Neural cell (in vitro differentiated cells): ENCODE data around the gene CASTOR1. TPM values are rescaled to one million over a fixed set of nuclear protein-coding genes. Genes with fewer than 3 reads are reported as not detected.

Experiments
- H2AFZ ChIP-seq: fragments of 200-600, 300-800 bp; sonication (generic), shearing (Covaris generic); 2 replicates; pipeline ENCODE4 v1.6.0; 2014; ENCODE audit warnings: low read depth, mild to moderate bottlenecking, antibody characterized with exemption, low read length, moderate library complexity
- H3F3A ChIP-seq: fragments of 200-600 bp; shearing (Covaris generic); 2 replicates; pipeline ENCODE4 v1.6.1; 2016; ENCODE audit warnings: mild to moderate bottlenecking, moderate library complexity, mixed read lengths, antibody characterized with exemption, low read length; ENCODE audit not compliant: insufficient read depth, poor library complexity, severe bottlenecking
- H3K27ac ChIP-seq: fragments of 200-600, 300-800 bp; sonication (generic), shearing (Covaris generic); 2 replicates; pipeline ENCODE4 v1.5.1; 2014; ENCODE audit warnings: mild to moderate bottlenecking, low read length, moderate library complexity
- H3K27me3 ChIP-seq: fragments of 300-800, 200-600 bp; sonication (generic), shearing (Covaris generic); 2 replicates; pipeline ENCODE4 v1.6.0; 2014; ENCODE audit warnings: mild to moderate bottlenecking, low read depth, low read length, moderate library complexity; ENCODE audit not compliant: insufficient read depth
- H3K36me3 ChIP-seq: fragments of 300-800, 200-600 bp; sonication (generic), shearing (Covaris generic); 2 replicates; pipeline ENCODE4 v1.5.1; 2014; ENCODE audit warnings: mild to moderate bottlenecking, antibody characterized with exemption, low read length, moderate library complexity; ENCODE audit not compliant: insufficient read depth
- H3K4me2 ChIP-seq: fragments of 300-800, 200-600 bp; sonication (generic), shearing (Covaris generic); 2 replicates; pipeline ENCODE4 v1.6.0; 2014; ENCODE audit warnings: mild to moderate bottlenecking, low read length
- H3K4me3 ChIP-seq: fragments of 300-800, 200-600 bp; sonication (generic), shearing (Covaris generic); 2 replicates; pipeline ENCODE4 v1.5.1; 2014; ENCODE audit warnings: mild to moderate bottlenecking, low read length, moderate library complexity
- H3K79me2 ChIP-seq: fragments of 200-600 bp; shearing (Covaris generic); replicated peaks from 2 replicates; pipeline ENCODE4 v1.6.0; 2014; ENCODE audit warnings: mild to moderate bottlenecking, low read length, moderate library complexity; ENCODE audit not compliant: insufficient read depth
- H3K9ac ChIP-seq: fragments of 300-800, 200-600 bp; sonication (generic), shearing (Covaris generic); 2 replicates; pipeline ENCODE4 v1.6.1; 2016; ENCODE audit warnings: mild to moderate bottlenecking, low read length, mixed read lengths
- H3K9me2 ChIP-seq: fragments of 200-600 bp; shearing (Covaris generic); 2 replicates; pipeline ENCODE4 v1.6.1; 2016; ENCODE audit warnings: mild to moderate bottlenecking, low read length, mixed read lengths; ENCODE audit not compliant: insufficient read depth
- H3K9me3 ChIP-seq: fragments of 200-600, 300-800 bp; sonication (generic), shearing (Covaris generic); 2 replicates; pipeline ENCODE4 v1.6.1; 2016; ENCODE audit warnings: mild to moderate bottlenecking, mixed run types, low read length, moderate library complexity, mixed read lengths
- H4K20me1 ChIP-seq: fragments of 200-600 bp; shearing (Covaris generic); 2 replicates; pipeline ENCODE4 v1.6.1; 2016; ENCODE audit warnings: mild to moderate bottlenecking, mixed run types; ENCODE audit not compliant: insufficient read depth
- EP300 ChIP-seq: fragments of 450-650 bp; conservative IDR thresholded peaks from 2 replicates; pipeline ENCODE4 v1.6.1; 2014; ENCODE audit warnings: antibody characterized with exemption, mild to moderate bottlenecking, moderate library complexity; ENCODE audit not compliant: poor library complexity, severe bottlenecking
- EZH2 ChIP-seq: fragments of 200-600, 300-800 bp; shearing (Covaris generic), sonication (generic); IDR thresholded peaks from 2 replicates; pipeline ENCODE4 v1.6.1; 2014; ENCODE audit warnings: antibody characterized with exemption, low read length, borderline replicate concordance, mild to moderate bottlenecking; ENCODE audit not compliant: insufficient read depth, poor library complexity, severe bottlenecking
- MXI1 ChIP-seq: fragments of 450-650 bp; conservative IDR thresholded peaks from 2 replicates; pipeline ENCODE4 v1.6.1; 2014; ENCODE audit warnings: antibody characterized with exemption, mild to moderate bottlenecking; ENCODE audit not compliant: poor library complexity, severe bottlenecking
- POLR2AphosphoS5 ChIP-seq: IDR thresholded peaks from 2 replicates; pipeline ENCODE4 v1.6.1; 2012
- RAD21 ChIP-seq: fragments of 450-650 bp; conservative IDR thresholded peaks from 2 replicates; pipeline ENCODE4 v1.6.1; 2014; ENCODE audit warnings: antibody characterized with exemption, mild to moderate bottlenecking, moderate library complexity
- SMC3 ChIP-seq: fragments of 450-650 bp; conservative IDR thresholded peaks from 2 replicates; pipeline ENCODE4 v1.6.1; 2014; ENCODE audit warnings: antibody characterized with exemption, mild to moderate bottlenecking, moderate library complexity; ENCODE audit not compliant: poor library complexity
- TAF1 ChIP-seq: IDR thresholded peaks from 2 replicates; pipeline ENCODE4 v1.6.1; 2012; ENCODE audit warnings: low read depth
- polyA plus RNA-seq: library from polyadenylated mRNA; depleted of rRNA; stranded (reverse); fragments of >200 nt; gene quantifications from 2 replicates; pipeline ENCODE4 v1.2.3, GENCODE V29; 2014
- TF ChIP-seq, protein P1 (sequence below): IDR thresholded peaks from 2 replicates; pipeline ENCODE4 v1.6.1; 2012; ENCODE audit warnings: borderline replicate concordance
- TF ChIP-seq, protein P2 (sequence below): fragments of 450-650 bp; IDR thresholded peaks from 2 replicates; pipeline ENCODE4 v1.5.1; 2014; ENCODE audit warnings: antibody characterized with exemption, mild to moderate bottlenecking, moderate library complexity; ENCODE audit not compliant: poor library complexity, severe bottlenecking

Gene CASTOR1
- polyA plus RNA-seq, 1 donor from 2014 or later, result 2.2 TPM

DNA sequence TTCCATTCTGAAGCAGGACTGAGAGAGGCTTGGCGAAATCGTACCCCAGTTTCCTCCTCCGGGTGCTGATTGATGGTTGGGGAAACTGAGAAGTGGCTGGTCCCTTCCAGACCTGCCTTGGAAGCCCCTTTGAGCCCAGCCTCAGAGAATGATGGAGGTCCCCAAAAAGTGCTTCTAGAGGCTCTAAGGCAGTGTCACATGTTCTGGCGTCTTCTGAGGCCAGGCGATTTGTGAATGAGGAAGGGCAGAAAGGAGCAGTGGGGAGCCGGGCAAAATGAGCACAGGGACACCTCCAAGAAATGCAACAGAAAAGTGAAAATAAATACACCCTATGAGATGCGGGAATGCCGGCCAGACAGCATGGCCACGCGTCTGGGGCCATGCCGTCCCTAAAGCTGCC lies 41.7 kb downstream of the CASTOR1 start:
- no peaks in the 10 kb centered on the region for H3K36me3 ChIP-seq
- TF ChIP-seq EP300, result no peak
- TF ChIP-seq SMC3, result no peak
- TF ChIP-seq, protein P1, sequence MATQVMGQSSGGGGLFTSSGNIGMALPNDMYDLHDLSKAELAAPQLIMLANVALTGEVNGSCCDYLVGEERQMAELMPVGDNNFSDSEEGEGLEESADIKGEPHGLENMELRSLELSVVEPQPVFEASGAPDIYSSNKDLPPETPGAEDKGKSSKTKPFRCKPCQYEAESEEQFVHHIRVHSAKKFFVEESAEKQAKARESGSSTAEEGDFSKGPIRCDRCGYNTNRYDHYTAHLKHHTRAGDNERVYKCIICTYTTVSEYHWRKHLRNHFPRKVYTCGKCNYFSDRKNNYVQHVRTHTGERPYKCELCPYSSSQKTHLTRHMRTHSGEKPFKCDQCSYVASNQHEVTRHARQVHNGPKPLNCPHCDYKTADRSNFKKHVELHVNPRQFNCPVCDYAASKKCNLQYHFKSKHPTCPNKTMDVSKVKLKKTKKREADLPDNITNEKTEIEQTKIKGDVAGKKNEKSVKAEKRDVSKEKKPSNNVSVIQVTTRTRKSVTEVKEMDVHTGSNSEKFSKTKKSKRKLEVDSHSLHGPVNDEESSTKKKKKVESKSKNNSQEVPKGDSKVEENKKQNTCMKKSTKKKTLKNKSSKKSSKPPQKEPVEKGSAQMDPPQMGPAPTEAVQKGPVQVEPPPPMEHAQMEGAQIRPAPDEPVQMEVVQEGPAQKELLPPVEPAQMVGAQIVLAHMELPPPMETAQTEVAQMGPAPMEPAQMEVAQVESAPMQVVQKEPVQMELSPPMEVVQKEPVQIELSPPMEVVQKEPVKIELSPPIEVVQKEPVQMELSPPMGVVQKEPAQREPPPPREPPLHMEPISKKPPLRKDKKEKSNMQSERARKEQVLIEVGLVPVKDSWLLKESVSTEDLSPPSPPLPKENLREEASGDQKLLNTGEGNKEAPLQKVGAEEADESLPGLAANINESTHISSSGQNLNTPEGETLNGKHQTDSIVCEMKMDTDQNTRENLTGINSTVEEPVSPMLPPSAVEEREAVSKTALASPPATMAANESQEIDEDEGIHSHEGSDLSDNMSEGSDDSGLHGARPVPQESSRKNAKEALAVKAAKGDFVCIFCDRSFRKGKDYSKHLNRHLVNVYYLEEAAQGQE, result no peak
- TF ChIP-seq POLR2AphosphoS5, result no peak
- TF ChIP-seq RAD21, result no peak
- TF ChIP-seq, protein P2, sequence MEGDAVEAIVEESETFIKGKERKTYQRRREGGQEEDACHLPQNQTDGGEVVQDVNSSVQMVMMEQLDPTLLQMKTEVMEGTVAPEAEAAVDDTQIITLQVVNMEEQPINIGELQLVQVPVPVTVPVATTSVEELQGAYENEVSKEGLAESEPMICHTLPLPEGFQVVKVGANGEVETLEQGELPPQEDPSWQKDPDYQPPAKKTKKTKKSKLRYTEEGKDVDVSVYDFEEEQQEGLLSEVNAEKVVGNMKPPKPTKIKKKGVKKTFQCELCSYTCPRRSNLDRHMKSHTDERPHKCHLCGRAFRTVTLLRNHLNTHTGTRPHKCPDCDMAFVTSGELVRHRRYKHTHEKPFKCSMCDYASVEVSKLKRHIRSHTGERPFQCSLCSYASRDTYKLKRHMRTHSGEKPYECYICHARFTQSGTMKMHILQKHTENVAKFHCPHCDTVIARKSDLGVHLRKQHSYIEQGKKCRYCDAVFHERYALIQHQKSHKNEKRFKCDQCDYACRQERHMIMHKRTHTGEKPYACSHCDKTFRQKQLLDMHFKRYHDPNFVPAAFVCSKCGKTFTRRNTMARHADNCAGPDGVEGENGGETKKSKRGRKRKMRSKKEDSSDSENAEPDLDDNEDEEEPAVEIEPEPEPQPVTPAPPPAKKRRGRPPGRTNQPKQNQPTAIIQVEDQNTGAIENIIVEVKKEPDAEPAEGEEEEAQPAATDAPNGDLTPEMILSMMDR, result no peak
- TF ChIP-seq EZH2, result no peak
- no peak for TF ChIP-seq TAF1
- TF ChIP-seq MXI1, result no peak
- no peak overlapping the region for H3K9ac ChIP-seq
- no peak overlapping the region for H2AFZ ChIP-seq
- H3K9me3 ChIP-seq, result no peaks in the 10 kb centered on the region
- H3K9me2 ChIP-seq, result no peaks in the 10 kb centered on the region
- H4K20me1 ChIP-seq, result no peaks in the 10 kb centered on the region
- no peaks in the 10 kb centered on the region for H3F3A ChIP-seq
- peaks cover 17% of the 10 kb centered on the region for H3K27me3 ChIP-seq
- no peak overlapping the region for H3K4me3 ChIP-seq
- H3K4me2 ChIP-seq, result no peak overlapping the region
- no peak overlapping the region for H3K27ac ChIP-seq
- no peaks in the 10 kb centered on the region for H3K79me2 ChIP-seq

DNA sequence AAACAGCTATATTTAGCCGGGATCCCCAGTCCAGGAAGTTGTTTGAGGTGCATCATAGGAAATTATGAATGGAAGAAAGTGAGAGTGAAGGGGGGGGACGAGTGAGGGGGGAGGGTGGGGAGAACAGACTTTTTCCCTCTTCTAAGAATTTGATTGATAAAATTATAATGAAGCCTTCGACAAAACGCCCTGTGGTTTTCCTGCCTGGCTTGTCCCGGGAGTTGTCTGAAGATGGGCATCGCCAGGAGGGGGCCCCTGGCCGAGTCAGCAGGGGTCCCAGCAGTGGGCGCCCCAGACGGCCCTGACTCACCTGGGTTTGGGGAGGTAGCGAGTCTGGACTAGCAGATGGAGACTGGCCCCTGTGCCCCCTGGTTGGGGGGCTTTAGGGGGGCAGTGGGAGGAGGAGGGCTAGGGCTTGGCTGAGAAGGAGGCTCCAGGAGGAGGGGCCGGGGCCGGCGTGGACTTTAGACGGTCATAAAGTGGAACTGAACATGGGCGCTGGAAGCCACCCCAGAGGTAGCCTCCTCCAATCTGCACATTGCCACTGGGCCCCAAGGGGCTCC lies 42.4 kb downstream of the CASTOR1 start:
- Histone ChIP-seq H3K9me2 (no peaks in the 10 kb centered on the region), H4K20me1 (no peaks in the 10 kb centered on the region), H3K9me3 (no peaks in the 10 kb centered on the region), H3K27me3 (peaks cover 17% of the 10 kb centered on the region), H3K4me3 (peak overlapping the region; percentile 64), H3K9ac (no peak overlapping the region), H2AFZ (no peak overlapping the region), H3K4me2 (peak overlapping the region; percentile 63), H3K36me3 (no peaks in the 10 kb centered on the region), H3K79me2 (no peaks in the 10 kb centered on the region), H3K27ac (no peak overlapping the region), H3F3A (no peaks in the 10 kb centered on the region)
- TF ChIP-seq, protein P1, result no peak
